Esophagus muscularis mucosa (tissue), 4 donors: ENCODE measurements around the gene TACO1. TPM values are rescaled to one million over a fixed set of nuclear protein-coding genes. Genes with fewer than 3 reads are reported as not detected.
A peak's percentile ranks its signal among the peaks of the same experiment; 100 is the strongest.

Source experiments
- DNase-seq: peaks from one replicate; pipeline ENCODE4 v3.0.0-alpha.2; 2017; ENCODE audit errors: extremely low spot score
- H3K27ac ChIP-seq, 4 donors: fragments of 200-600 bp; sonication (generic); replicated peaks in 1 of 4; 1 replicate in 3 of 4; 2 replicates in 1 of 4; pipeline ENCODE4 v1.5.1; 2016 to 2019; ENCODE audit warnings: mild to moderate bottlenecking in 1 of 4
- H3K27me3 ChIP-seq, 4 donors: fragments of 200-600 bp; sonication (generic); one replicate each; pipeline versions ENCODE4 v1.5.1 to v1.6.0; 2016 to 2019
- H3K36me3 ChIP-seq, 4 donors: fragments of 200-600 bp; sonication (generic); one replicate each; pipeline ENCODE4 v1.5.1; 2016 to 2019
- H3K4me1 ChIP-seq, 4 donors: fragments of 200-600 bp; sonication (generic); one replicate each; pipeline ENCODE4 v1.5.1; 2016 to 2019
- H3K4me3 ChIP-seq, 4 donors: fragments of 200-600 bp; sonication (generic); 1 replicate in 2 of 4; 2 replicates in 2 of 4; pipeline ENCODE4 v1.5.1; 2016 to 2019; ENCODE audit warnings: mild to moderate bottlenecking in 4 of 4, moderate library complexity in 1 of 4
- H3K9me3 ChIP-seq, 4 donors: fragments of 200-600 bp; sonication (generic); 1 replicate in 3 of 4; 2 replicates in 1 of 4; pipeline ENCODE4 v1.5.1; 2016 to 2019
- EP300 ChIP-seq: sonication (generic); formaldehyde crosslinking; IDR thresholded peaks from one replicate; pipeline ENCODE4 v1.6.1; 2017; ENCODE audit warnings: antibody characterized with exemption
- POLR2A ChIP-seq: fragments of 450-650 bp; IDR thresholded peaks from one replicate; pipeline ENCODE4 v1.6.1; 2017; ENCODE audit warnings: antibody characterized with exemption, moderate library complexity, mild to moderate bottlenecking, low read depth
- POLR2AphosphoS5 ChIP-seq, 2 donors: sonication (generic); formaldehyde crosslinking; IDR thresholded peaks; one replicate each; pipeline ENCODE4 v1.6.1; 2017; ENCODE audit warnings: antibody characterized with exemption in 2 of 2
- WGBS: methylation state at CpG from one replicate; pipeline ENCODE4 v1.1.5; 2018; 5-methylcytosine and 5-hydroxymethylcytosine counted together
- intact Hi-C: fragments of 100-400 bp; cut with DNase I; formaldehyde crosslinking; loops from one replicate; pipeline ENCODE4 v1.15.1; 2023
- total RNA-seq, 4 donors: library from RNA; depleted of rRNA; stranded (reverse); fragments of >200 nt; gene quantifications; one replicate each; pipeline versions ENCODE4 v1.1.0 to v1.2.1, GENCODE V29; 2016
- TF ChIP-seq, protein P1 (sequence below), 3 experiments: fragments of 200-600 bp in 2 of 3; fragments of 450-650 bp in 1 of 3; sonication (generic) in 2 of 3; IDR thresholded peaks; one replicate each; pipeline ENCODE4 v1.5.1; 2017 to 2019; ENCODE audit warnings: antibody characterized with exemption in 3 of 3, mild to moderate bottlenecking in 2 of 3, moderate library complexity in 1 of 3

TACO1 gene
- total RNA-seq, 4 donors from 2014 or later: 9.4 to 35.0 (median 14.8) TPM

DNA sequence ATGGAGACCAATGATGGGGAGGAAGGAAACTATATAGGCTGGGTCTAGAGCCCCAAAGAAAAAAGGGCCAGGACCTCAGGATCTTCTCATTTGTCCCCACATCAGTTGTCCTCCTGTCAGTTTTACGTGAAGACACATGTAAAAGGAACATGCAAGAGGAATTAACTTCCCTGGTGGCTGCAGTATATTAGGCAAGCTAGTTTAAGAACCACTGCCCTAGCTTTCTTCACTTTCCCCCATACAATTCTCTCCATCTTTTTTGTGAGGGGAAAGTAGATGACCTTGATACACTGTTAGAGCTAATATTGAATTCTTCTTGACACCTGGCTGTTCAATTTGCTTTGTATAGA lies 23.8 kb downstream of the TACO1 start:
- intact Hi-C loops: loop anchor here (5.0 kb wide), 1 partner anchor 78 kb away; the partner anchor contains the start of gene LIMD2
- Histone ChIP-seq H3K27ac (no peak overlapping the region), H3K36me3 (peaks cover 0 to 8% (median 0%) of the 10 kb centered on the region in 4 donors), H3K4me3 (peak overlapping the region in 2 of 4 donors; percentile 86 to 96), H3K9me3 (no peaks in the 10 kb centered on the region), H3K4me1 (peaks cover 57 to 63% (median 59%) of the 10 kb centered on the region in 4 donors), H3K27me3 (no peaks in the 10 kb centered on the region)
- 74% methylated on average over 1 of the region's 1 CpG for WGBS
- no peak for DNase-seq
- TF ChIP-seq EP300 (no peak), POLR2AphosphoS5 (IDR thresholded peaks at IDR 0.05) (no peak), POLR2A (no peak)
- TF ChIP-seq, protein P1, sequence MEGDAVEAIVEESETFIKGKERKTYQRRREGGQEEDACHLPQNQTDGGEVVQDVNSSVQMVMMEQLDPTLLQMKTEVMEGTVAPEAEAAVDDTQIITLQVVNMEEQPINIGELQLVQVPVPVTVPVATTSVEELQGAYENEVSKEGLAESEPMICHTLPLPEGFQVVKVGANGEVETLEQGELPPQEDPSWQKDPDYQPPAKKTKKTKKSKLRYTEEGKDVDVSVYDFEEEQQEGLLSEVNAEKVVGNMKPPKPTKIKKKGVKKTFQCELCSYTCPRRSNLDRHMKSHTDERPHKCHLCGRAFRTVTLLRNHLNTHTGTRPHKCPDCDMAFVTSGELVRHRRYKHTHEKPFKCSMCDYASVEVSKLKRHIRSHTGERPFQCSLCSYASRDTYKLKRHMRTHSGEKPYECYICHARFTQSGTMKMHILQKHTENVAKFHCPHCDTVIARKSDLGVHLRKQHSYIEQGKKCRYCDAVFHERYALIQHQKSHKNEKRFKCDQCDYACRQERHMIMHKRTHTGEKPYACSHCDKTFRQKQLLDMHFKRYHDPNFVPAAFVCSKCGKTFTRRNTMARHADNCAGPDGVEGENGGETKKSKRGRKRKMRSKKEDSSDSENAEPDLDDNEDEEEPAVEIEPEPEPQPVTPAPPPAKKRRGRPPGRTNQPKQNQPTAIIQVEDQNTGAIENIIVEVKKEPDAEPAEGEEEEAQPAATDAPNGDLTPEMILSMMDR (IDR thresholded peaks at IDR 0.05): no peak

DNA sequence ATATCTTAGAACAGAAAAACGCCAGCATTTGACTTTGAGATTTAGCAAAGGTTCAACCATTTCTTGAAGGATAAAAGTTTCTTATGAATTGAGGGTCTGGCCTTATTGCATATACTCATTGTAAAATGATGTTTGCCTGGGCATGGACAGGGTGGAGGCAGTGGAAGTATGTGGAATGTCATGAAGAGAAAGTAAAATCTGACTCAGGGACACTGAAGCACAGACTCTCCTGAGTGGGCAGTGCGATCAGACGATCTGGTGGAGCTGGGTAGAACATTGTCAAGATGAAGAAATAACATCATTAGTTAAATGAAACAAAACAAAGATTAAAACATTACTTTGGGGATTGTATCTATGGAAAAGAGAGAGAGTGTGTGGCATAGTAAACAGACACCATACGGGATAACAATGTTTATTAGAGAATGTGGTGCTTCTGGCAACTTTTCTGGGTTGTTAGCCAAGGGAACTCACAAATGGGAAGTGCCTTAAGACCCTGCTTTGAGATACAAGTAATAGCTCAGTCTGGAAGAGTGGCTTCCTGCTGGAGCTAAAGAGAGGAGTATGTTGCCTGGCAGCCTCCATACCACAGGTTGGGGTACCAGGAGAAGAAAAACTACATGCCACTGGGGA lies 26.0 kb downstream of the TACO1 start:
- no peaks in the 10 kb centered on the region for H3K9me3 ChIP-seq
- H3K27ac ChIP-seq: peak overlapping the region in 1 of 4 donors; percentile 3
- TF ChIP-seq POLR2A (no peak), POLR2AphosphoS5 (IDR thresholded peaks at IDR 0.05) (no peak), EP300 (no peak)
- TF ChIP-seq, protein P1 (IDR thresholded peaks at IDR 0.05): no peak
- no peak for DNase-seq
- H3K27me3 ChIP-seq: no peaks in the 10 kb centered on the region
- H3K4me1 ChIP-seq: peaks cover 67 to 79% (median 72%) of the 10 kb centered on the region in 4 donors
- no peak overlapping the region for H3K4me3 ChIP-seq
- H3K36me3 ChIP-seq: peaks cover 0 to 8% (median 0%) of the 10 kb centered on the region in 4 donors
- intact Hi-C loops: no loop called here
- WGBS: 48% methylated on average over 4 of the region's 4 CpGs

DNA sequence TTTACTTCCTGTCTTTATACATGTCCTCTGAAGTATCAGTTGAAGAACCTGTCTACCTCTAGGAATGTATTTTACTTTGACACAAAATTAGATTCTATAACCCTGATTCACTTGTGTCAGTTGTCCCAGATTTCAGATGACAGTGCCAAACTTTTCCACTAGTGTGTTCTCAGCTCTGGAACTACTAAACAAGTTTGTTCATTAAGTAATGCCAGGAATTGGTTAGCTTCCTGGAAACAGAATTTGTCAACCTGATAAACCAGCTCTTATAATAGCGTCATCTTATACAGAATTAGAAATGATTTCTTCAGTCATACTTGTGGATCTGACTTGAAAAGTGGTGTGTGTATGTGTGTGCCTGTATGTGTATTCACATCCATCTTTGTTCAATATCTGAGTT lies 28.9 kb downstream of the TACO1 start:
- H3K27ac ChIP-seq: no peak overlapping the region
- TF ChIP-seq EP300 (no peak), POLR2AphosphoS5 (IDR thresholded peaks at IDR 0.05) (no peak), POLR2A (no peak)
- TF ChIP-seq, protein P1 (IDR thresholded peaks at IDR 0.05): no peak
- no peak overlapping the region for H3K4me3 ChIP-seq
- WGBS: 94% methylated on average over 1 of the region's 1 CpG
- no peak for DNase-seq
- H3K36me3 ChIP-seq: peaks cover 0 to 34% (median 22%) of the 10 kb centered on the region in 4 donors
- no peaks in the 10 kb centered on the region for H3K9me3 ChIP-seq
- no peaks in the 10 kb centered on the region for H3K27me3 ChIP-seq
- intact Hi-C loops: no loop called here
- H3K4me1 ChIP-seq: peaks cover 68 to 81% (median 75%) of the 10 kb centered on the region in 4 donors

DNA sequence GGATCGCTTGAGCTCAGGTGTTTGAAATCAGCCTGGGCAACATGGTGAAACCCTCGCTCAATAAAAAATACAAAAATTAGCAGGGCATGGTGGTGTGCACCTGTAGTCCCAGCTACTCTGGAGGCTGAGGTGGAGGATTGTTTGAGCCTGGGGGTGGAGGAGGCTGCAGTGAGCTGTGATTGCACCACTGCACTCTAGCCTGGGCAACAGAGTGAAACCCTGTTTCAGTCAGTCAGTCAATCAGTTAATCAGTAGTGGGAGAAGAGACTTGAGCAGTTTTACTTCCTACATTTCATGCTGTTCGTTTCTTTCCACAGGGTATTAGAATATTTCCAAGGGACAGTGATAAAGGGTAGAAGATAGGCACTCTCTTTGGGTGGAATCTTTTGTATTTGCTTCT lies 30.4 kb downstream of the TACO1 start:
- H3K27me3 ChIP-seq: no peaks in the 10 kb centered on the region
- DNase-seq: no peak
- no peak overlapping the region for H3K4me3 ChIP-seq
- TF ChIP-seq POLR2AphosphoS5 (IDR thresholded peaks at IDR 0.05) (no peak), EP300 (no peak), POLR2A (no peak)
- TF ChIP-seq, protein P1 (IDR thresholded peaks at IDR 0.05): no peak
- H3K4me1 ChIP-seq: peaks cover 68 to 81% (median 75%) of the 10 kb centered on the region in 4 donors
- H3K27ac ChIP-seq: no peak overlapping the region
- H3K36me3 ChIP-seq: peaks cover 0 to 46% (median 28%) of the 10 kb centered on the region in 4 donors
- H3K9me3 ChIP-seq: no peaks in the 10 kb centered on the region
- intact Hi-C loops: no loop called here
- 79% methylated on average over 3 of the region's 3 CpGs for WGBS

DNA sequence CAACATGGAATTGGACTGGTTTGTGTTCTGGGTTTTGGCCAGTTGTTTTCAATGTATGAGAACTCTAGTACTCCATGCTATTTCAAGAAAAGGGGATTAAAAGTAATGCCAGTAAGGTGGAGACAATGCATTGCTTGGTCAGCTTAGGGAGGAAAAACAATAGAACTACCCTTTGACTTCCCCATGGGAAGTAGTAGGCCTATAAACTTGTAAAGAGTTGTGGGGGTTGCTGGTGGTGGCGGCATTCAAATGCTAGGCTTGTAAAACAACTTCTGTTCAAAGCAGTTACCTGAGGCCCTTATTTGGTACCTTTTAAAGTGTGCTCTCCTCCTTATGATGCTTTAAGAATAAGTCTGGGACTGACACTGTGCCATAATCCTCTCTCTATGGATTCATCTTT lies 30.9 kb downstream of the TACO1 start:
- WGBS: 94% methylated on average over 1 of the region's 1 CpG
- DNase-seq: no peak
- Histone ChIP-seq H3K36me3 (peaks cover 0 to 52% (median 33%) of the 10 kb centered on the region in 4 donors), H3K4me1 (peaks cover 68 to 81% (median 74%) of the 10 kb centered on the region in 4 donors), H3K9me3 (no peaks in the 10 kb centered on the region), H3K27ac (no peak overlapping the region), H3K27me3 (no peaks in the 10 kb centered on the region), H3K4me3 (no peak overlapping the region)
- intact Hi-C loops: no loop called here
- TF ChIP-seq EP300 (no peak), POLR2AphosphoS5 (IDR thresholded peaks at IDR 0.05) (no peak), POLR2A (no peak)
- TF ChIP-seq, protein P1 (IDR thresholded peaks at IDR 0.05): no peak
